ENCODE data around the gene WWP2.
A peak's percentile ranks its signal among the peaks of the same experiment; 100 is the strongest.

The WWP2 gene

GRCh38 chr16:69859105-69859989 is 97.2 kb downstream of the WWP2 start:
- no peak for FAIRE-seq

- FAIRE-seq, result no peak
These were observed 98.4 kb downstream of the WWP2 start for GRCh38 chr16:69860233-69861231.

GRCh38 chr16:69861292-69862030 is 99.3 kb downstream of the WWP2 start:
- no peak for FAIRE-seq

- no peak for FAIRE-seq
These were observed 101.5 kb downstream of the WWP2 start for GRCh38 chr16:69863401-69864281.

DNA sequence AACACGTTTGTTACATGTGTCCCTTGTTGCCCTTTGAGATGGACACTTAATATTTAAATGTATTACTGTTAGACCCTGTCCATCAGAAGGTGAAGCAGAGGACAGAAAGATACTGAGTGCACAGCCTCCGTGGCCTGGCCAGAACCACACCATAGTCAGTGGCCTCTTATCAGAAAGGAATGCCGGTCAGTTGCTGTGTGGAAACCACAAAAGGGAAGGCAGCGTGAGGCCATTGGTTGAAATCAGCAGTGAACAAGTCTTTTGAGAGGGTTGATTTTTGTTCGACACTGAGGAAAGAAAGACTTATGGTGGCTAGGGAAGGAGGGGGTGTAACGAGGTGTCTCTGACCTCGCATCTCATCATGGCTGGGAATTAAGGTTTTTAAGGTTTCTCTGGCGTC is 103.6 kb downstream of the WWP2 start:
- no peak for FAIRE-seq

GRCh38 chr16:69867784-69868560 is 105.8 kb downstream of the WWP2 start:
- FAIRE-seq, result no peak

- no peak for FAIRE-seq
These were observed 108.6 kb downstream of the WWP2 start for GRCh38 chr16:69870761-69871160.

DNA sequence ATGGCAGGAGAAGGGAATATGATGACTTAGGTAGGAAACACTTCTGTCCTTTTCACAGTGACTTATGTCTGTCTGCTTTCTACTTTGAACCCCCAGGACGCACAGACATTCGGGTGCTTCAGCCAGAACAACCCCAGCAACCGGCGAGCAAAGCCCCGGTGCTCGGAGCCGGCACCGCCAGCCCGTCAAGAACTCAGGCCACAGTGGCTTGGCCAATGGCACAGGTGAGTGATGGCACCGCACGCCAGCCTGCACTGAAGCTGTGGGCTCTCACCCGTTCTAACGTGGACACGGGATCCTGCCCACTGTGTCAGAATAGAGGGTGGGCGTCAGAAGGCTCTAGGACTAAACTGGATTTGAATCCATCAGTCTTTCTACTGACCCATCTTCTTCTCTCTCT is 109.6 kb downstream of the WWP2 start:
- no peak for FAIRE-seq

DNA sequence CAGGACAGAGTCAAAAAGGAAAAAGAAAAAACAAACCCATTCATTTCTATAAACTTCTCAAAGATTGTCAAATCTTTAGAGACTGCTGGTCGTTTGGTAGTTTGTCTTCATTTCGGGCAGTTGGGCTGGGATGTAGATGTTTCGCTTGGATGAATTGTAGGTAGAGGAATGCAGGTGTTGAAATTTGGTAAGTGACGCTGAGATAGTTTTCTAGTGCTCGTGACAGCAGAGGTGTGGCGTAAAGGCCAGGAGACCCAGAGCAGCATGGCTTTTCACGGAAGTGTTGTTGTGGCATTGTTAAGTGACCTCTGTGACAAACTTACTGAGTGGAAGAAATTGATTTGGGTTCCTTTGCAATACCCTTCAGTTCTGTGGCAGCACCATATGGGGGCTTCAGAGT is 110.8 kb downstream of the WWP2 start:
- no peak for FAIRE-seq

- FAIRE-seq, result no peak
These were observed 111.7 kb downstream of the WWP2 start for GRCh38 chr16:69873783-69874182.

DNA sequence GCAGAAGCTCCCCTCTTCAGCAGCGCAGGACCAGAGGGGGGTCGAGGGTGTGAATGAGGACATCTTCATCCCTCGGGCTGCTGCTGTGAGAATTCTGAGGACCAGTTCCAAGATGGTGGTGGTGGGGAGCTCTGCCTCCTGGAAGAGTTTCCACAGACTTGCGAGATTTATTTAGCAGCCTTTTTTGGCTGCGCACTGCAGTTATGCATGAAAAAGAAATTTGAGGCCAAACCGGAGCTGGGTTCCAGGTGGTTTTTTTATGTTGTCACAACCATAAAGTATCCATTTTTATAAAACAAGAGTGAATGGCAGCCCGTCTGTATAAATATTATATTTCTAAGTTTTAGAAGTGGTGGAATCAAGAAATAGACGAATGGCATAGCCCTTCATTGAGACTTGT is 112.1 kb downstream of the WWP2 start:
- no peak for FAIRE-seq

- FAIRE-seq, result no peak
These were observed 118.6 kb downstream of the WWP2 start for GRCh38 chr16:69880640-69881133.

DNA sequence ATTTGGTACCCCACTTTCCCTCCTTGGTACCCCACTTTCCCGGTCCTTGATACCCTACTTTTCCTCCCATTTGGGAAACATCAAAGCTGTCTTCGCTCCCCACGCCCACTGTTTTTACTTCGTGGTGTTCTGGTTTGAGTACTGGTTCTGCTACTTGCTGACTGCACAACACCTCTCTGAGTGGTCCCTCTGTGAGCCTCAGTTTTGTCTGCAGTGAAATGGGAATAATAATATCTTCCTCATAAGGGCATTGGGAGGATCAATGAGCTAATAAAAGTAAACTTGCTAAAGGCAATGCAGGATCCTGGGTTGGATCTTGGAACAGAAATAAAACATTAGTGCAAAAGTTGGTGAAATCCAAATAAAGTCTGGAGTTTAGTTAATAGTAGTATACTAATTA is 119.0 kb downstream of the WWP2 start:
- no peak for FAIRE-seq

GRCh38 chr16:69883744-69884143 is 121.6 kb downstream of the WWP2 start:
- FAIRE-seq, result no peak

- FAIRE-seq, result no peak
These were observed 123.6 kb downstream of the WWP2 start for GRCh38 chr16:69885722-69886121.

- FAIRE-seq, result no peak
These were observed 124.6 kb downstream of the WWP2 start for GRCh38 chr16:69886726-69887125.

DNA sequence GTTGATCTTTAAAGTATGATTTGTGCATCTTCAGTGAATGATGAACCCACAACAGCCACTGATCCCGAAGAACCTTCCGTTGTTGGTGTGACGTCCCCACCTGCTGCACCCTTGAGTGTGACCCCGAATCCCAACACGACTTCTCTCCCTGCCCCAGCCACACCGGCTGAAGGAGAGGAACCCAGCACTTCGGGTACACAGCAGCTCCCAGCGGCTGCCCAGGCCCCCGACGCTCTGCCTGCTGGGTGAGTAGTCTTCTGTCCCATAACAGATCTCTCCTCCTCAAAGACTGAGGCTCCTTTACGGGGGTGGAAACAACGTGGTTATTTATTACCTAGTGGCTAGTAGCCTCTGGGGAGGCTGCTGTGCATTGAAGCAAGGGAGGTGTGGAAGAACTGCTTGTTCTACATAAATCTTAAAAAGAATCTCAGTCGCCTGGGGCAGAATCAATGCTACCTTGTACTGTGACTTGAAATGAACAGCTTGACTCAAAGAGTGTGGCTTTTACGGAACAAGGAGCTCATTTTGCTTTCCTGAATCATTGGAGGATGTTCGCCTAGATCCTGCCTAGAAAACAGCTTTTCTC is 126.0 kb downstream of the WWP2 start:
- FAIRE-seq, result no peak

DNA sequence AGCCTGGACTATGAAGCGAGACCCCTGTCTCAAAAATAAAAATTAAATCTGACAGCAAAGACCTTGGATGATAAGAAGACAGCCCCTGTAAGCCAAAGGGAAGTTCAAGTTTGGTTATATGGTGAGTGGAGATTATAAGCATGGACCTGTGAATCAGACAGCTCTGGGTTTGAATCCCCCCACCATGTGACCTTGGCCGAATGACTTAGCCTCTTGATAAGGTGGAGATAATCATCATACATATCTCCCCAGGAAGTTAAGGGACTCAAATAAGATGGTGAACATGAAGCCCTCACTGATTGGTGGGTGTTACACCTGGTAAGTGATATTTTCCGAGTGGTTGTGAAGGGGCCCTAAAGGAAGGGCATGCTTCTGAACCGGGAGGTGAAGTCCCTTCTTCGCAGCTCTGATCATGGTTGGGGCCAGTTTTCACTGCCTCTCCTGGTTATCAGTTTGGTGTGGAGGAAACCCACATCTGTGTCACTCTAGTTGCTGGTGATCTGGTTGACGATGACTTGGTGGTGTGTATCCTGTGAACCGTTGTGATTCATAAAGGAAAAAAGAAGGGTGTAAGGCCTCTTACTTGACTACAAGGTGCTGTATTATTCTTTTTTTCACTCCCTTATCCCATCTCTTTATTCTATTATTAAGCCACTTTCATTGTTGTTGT is 127.3 kb downstream of the WWP2 start:
- no peak for FAIRE-seq

- peak; percentile 96 for FAIRE-seq
These were observed 128.2 kb downstream of the WWP2 start for GRCh38 chr16:69890114-69890891.
